Activated CD8-positive, alpha-beta T cell treated with anti-CD3 and anti-CD28 coated beads, Interleukin-2, amount 10 ng/mL, durations not matched to agents 7 days and 5 days (primary cell): ENCODE results near the gene FAM227A. TPM values are rescaled to one million over a fixed set of nuclear protein-coding genes. Genes with fewer than 3 reads are reported as not detected.

Source experiments
- total RNA-seq, 2 experiments: library from RNA; stranded (reverse); gene quantifications; one replicate each; pipeline ENCODE4 v1.2.3, GENCODE V29; 2021

FAM227A gene
- total RNA-seq, 2 experiments from 2014 or later: 0.87 to 0.89 TPM

Other genes starting within 250 kb of the FAM227A start
- gene KCNJ4, start 201.2 kb downstream of the FAM227A start, total RNA-seq: not detected
- 1 to 10 TPM in 1 of 2 experiments, under 1 TPM in 1; 0.99 to 1.0 TPM for gene KDELR3, start 188.3 kb downstream of the FAM227A start, total RNA-seq
- gene DDX17, start 150.1 kb downstream of the FAM227A start, total RNA-seq: 100 to 1,000 TPM; 443 to 445 TPM
- gene DMC1, start 86.2 kb downstream of the FAM227A start, total RNA-seq: 10 to 100 TPM; 10.1 to 12.1 TPM
- 10 to 100 TPM; 11.6 to 13.6 TPM for gene CBY1, start 246 bp upstream of the FAM227A start, total RNA-seq
- gene TOMM22, start 25.6 kb upstream of the FAM227A start, total RNA-seq: 10 to 100 TPM; 91.3 to 98.7 TPM
- 10 to 100 TPM; 60.0 to 63.7 TPM for gene JOSD1, start 44.6 kb upstream of the FAM227A start, total RNA-seq
- 10 to 100 TPM; 71.8 to 73.9 TPM for gene GTPBP1, start 49.6 kb upstream of the FAM227A start, total RNA-seq
- gene SUN2, start 99.6 kb upstream of the FAM227A start, total RNA-seq: 100 to 1,000 TPM; 481 to 482 TPM
- 1 to 10 TPM; 8.0 to 8.6 TPM for gene DNAL4, start 137.8 kb upstream of the FAM227A start, total RNA-seq
- gene NPTXR, start 187.6 kb upstream of the FAM227A start, total RNA-seq: under 1 TPM; 0.68 to 0.76 TPM
- 10 to 100 TPM; 61.4 to 61.8 TPM for gene CBX6, start 215.8 kb upstream of the FAM227A start, total RNA-seq